HG02884 (cell line): ENCODE results near the gene TRPM3.
"Not testable (repeated sequence)": the region's sequence is repeated elsewhere in the genome, so short reads cannot be mapped to it uniquely, and the experiment has no call there.

Experiments used
- ATAC-seq: cut with Tn5 transposase; IDR thresholded peaks from one replicate; pipeline ENCODE4 v1.9.1; 2021; ENCODE audit warnings: mild to moderate bottlenecking, moderate library complexity; ENCODE audit not compliant: unreplicated experiment

TRPM3 gene

GRCh38 chr9:70683841-70684240 lies 437.6 kb downstream of the TRPM3 start:
- ATAC-seq: no peak

DNA sequence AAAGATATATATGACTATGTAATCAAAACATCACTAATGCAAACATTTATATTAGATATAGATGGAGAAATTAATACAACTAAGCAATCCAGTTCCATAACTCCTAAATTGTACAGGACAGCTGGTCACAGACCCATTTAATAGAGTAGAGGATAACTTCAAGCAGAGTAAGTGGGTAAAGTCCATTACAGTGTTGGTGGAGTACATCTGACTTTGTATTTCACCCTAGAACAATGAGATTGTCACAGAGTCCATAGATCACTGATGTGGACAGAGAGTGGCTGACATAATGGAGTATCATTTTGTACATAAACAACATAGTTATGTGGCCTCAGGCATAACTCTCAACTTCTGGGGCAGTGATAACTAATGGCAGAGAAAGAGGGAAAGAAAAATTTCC lies 439.1 kb downstream of the TRPM3 start:
- no peak for ATAC-seq

- ATAC-seq: no peak
Measured at GRCh38 chr9:70679845-70680244, 441.6 kb downstream of the TRPM3 start.

GRCh38 chr9:70678153-70678552 lies 443.3 kb downstream of the TRPM3 start:
- no peak for ATAC-seq

- no peak for ATAC-seq
Measured at GRCh38 chr9:70677055-70677735, 444.2 kb downstream of the TRPM3 start.

DNA sequence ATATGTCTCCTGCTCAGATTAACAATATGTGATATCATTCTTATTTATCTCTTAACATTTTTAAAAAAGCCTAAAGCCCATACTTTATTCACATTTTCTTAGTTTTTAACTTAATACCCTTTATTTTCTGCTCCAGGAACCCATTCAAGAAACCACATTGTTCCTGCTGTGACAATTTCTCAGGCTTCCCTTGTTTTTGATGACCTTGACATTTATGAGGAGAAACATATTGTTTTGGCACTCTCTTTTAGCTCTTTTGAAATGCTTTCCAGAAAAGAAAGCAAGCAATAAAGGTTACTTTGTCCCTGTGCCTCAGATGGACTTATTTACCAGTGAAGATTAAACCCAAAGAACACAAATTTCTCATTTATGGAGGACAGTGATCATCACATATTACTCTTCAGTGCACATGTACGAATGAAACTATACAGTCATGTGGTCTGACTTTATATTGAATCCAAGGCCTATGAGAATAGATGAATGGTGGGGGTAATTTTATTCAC lies 445.5 kb downstream of the TRPM3 start:
- ATAC-seq: no peak

DNA sequence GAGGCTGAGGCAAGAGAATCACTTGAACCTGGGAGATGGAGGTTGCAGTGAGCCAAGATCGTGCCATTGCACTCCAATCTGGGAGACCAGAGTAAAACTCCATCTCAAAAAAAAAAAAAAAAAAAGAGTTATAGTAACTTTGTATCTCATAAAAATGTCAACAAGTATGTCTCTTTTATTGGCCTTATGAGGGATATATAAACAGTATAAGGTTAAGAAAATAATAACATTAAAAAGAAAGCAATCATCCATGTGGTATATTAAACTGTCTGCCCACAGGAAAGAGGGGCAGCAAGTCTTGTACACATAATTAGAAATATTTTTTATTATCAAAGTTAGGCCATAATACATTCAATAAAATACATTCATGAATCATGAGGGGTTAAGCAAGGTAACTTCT lies 447.6 kb downstream of the TRPM3 start:
- no peak for ATAC-seq

DNA sequence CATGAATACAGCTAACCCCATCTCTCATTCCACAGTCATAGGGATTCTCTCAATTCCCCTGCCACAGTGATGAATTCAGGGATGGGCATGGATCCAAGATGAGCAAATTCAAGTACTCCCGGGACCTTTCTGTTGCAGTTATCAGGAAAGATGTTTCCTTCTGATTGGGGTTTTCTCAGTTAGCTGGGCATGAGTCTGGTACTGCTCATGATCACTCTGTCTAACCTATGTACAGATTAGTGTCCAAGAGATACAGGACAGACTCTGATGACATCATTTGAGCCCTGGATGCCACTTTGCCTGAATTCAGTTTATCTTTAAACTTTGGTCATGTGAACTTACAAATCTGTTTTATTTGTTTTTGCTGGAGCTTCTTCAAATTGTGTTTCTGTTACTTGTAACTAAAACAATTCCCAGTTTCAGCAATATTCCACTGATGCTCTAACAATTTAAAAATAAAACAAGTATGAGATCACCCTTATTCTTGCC lies 449.2 kb downstream of the TRPM3 start:
- no peak for ATAC-seq

DNA sequence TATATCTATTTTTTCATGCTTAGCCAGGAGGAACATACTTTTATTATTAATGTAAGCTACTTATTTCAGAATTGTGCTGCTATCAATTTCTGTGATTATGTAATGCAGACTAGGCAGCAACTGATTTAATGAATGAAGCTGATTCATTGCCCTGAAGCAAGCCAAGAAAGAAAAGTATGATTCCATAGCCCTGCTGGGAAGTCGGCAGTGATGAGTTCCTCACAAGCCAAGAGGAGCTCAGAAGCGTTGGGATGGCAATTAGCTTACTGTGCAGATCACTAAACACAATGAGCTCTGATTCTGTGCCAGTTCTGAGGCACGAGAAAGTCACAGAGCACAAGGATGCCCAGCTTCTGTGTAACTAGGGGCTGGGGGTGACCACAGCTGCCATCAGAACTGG lies 452.7 kb downstream of the TRPM3 start:
- no peak for ATAC-seq

GRCh38 chr9:70658765-70659164 lies 462.7 kb downstream of the TRPM3 start:
- ATAC-seq: no peak

DNA sequence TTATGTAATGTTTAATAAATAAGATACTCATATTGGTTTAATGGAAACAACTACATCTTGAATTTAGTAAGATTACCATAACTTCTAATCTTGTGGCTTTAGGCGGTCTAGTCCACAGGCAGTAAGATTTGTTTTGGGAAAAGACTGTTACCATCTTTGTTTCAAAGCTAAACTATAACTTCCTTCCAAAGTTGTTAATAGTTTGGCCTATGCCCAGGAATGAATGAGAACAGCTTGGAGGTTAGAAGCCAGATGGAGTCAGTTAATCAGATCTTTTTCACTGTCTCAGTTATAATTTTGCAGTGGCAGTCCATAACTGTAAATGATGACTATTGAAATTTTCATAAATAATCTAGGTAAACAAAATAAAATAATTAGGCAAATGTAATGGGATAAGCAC lies 465.1 kb downstream of the TRPM3 start:
- ATAC-seq: no peak

- no peak for ATAC-seq
Measured at GRCh38 chr9:70654144-70654543, 467.3 kb downstream of the TRPM3 start.

- not testable (repeated sequence) for ATAC-seq
Measured at GRCh38 chr9:70644627-70645026, 476.8 kb downstream of the TRPM3 start.

DNA sequence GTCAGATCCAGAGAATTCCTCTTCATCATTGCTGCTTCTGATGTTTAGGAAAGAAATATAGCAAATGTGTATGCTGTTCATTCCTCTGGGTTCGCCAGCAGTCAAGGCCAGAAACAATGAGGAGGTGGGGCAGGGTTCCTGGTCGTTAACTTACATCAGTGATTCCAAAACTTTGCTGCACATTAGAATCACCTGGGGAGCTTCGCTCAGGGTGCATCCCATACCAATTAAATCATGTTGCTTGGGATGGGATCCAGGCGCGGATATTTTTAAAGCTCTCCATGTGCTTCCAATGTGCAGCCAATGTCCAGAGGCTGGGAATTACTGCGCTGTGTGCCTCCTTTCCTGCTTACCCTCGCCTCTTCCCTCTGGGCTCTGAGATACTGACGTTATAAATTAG lies 479.1 kb downstream of the TRPM3 start:
- no peak for ATAC-seq

- ATAC-seq: no peak
Measured at GRCh38 chr9:70641631-70642030, 479.8 kb downstream of the TRPM3 start.

DNA sequence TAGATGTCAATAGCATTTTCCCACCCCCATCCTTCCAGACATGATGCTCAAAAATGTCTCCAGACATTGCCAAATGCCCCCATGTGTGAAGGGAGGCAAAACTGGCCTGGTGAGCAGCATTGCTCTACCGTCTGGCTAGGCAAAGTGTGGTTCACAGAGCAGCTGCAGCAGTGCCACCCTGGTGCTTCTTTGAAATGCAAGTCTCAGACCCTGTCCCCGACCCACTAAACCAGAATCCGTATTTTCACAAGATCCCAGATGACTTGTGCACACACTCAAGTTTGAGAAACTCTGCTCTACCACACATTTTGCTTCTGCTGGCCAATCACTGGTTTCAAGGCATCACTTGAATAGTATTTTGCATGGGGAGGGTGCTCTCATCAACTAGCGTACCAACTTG lies 480.4 kb downstream of the TRPM3 start:
- ATAC-seq: no peak

DNA sequence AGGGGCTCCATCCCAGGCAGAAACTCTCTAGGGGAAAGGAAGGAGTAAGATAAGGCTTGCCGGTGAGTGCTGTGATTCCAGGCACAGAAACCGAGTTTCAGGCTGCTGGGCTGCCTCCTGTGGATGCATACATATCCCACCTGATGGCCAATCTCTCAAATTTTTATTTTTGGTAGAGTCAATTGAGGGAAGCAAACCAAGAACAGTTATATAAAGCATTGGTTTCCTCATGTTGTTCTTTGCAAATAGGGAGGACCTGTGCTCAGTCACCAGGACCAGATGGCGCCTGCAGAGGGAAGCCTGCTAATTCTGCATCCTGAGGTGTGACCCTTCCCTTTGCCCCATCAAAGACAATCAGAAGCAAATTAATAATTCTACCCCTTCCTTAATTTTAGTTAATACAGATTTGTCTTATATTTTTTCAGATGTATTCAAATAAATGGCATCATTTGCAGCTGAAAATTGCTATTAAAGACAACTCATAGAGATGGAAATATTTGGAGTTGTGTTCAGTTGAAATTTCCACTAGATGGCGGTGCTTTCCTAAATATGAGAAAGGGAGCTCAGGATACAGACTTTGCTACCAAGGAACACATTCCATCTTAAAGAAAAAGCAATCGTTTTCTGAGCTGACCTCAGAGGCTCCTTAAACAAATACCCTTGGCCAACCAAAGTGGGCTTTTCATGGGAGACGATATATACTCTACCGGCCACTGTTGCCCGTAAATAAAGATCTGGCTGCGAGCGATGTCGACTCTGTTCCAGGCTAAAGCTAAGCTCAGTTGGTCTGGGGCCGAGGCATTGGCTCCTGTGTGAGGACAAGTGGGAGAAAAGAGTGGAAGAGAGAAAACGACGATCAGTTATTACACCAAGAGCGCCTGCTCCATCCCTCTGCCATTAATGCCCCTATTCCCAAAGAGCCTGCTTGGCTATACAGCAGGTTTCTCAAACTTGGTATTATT lies 481.3 kb downstream of the TRPM3 start:
- ATAC-seq: no peak

GRCh38 chr9:70635790-70636189 lies 485.6 kb downstream of the TRPM3 start:
- no peak for ATAC-seq

DNA sequence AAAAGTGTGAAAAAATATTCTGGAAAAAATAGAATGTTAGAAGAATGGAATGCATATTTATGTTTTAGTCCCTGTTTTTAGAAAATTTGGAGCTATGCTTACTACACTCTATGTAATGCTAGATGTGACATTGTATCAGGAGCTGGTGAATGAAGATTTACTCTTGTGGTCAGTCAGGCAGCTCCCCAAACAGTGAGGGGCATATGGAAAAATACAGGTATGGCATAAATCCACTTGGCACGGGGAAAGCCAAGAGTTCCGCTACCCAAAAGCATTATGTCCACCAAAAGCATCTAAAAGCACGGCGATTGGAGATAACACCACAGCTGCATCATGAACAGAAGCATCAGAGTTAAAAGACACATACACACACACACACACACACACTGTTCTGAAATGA lies 486.7 kb downstream of the TRPM3 start:
- ATAC-seq: no peak

DNA sequence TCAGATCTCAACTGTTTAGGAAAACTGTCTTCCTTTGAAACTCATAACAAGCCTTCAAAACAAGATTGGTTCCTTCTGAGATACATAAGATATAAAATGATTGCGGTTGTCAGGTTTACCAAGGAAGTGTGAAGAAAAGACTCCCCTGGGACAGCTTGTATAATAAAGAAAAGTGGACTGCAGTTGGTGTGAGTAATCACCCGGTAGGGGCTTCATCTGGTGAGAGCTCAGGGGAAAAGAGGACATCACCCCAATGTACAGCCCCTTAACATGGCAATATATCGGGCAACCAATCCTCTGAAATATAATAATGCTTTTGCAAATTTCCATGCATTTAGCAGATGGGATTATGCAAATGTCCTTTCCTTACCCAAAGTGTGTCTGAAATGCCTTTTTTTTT lies 490.4 kb downstream of the TRPM3 start:
- ATAC-seq: no peak

GRCh38 chr9:70629080-70629685 lies 492.2 kb downstream of the TRPM3 start:
- ATAC-seq: not testable (repeated sequence)
